ENCODE data around the gene ZBTB7C.

Gene ZBTB7C

DNA sequence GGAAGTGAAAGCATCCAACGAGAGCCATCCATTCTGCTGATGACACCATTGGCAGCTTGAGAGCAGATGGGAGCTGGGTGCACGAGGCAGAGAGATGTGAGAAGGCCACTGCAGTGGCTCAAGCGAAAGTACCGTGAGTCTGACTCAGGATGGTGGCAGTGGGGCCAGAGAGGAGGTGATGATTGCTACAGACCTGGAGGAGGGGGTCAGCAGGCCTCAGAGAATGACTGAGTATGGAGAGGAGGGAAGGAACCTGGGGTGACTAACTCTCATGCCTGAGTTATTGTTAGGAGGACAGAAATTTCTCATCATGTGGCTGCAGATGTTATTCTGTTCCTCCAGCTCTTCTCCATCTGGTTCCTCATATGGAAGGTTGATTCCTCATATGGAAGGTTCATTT, 8.8 kb upstream of the ZBTB7C start:
- no peak for DNase-seq

- DNase-seq: no peak
Measured at GRCh38 chr18:48413342-48413741, 4.2 kb upstream of the ZBTB7C start.

DNA sequence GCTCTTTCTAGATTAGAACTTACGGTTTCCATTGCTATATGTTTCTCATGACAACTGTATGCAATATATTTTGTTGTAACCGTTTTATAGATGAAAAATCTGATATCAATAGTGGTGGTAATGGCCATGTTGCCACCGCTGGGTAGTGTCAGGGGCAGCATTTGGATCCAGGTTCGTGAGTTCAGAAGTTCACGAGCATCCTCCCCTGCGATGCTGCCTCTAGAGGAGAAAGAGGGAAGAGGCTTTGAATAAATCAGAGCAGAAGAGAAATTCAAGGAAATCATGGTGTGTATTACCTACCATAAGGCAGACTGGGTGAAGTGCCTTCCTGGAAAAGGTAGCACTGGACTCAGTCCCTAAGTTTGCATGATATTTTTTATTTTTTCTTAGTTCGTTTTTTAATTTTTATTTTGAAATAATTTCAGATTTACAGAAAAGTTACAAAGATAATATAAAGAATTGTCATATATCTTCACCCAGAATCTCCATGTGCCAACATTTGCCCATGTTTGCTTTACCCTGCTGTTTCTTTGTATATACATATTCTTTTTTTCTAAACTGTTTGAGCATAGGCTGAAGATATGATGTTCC, 3.3 kb upstream of the ZBTB7C start:
- DNase-seq: no peak

DNA sequence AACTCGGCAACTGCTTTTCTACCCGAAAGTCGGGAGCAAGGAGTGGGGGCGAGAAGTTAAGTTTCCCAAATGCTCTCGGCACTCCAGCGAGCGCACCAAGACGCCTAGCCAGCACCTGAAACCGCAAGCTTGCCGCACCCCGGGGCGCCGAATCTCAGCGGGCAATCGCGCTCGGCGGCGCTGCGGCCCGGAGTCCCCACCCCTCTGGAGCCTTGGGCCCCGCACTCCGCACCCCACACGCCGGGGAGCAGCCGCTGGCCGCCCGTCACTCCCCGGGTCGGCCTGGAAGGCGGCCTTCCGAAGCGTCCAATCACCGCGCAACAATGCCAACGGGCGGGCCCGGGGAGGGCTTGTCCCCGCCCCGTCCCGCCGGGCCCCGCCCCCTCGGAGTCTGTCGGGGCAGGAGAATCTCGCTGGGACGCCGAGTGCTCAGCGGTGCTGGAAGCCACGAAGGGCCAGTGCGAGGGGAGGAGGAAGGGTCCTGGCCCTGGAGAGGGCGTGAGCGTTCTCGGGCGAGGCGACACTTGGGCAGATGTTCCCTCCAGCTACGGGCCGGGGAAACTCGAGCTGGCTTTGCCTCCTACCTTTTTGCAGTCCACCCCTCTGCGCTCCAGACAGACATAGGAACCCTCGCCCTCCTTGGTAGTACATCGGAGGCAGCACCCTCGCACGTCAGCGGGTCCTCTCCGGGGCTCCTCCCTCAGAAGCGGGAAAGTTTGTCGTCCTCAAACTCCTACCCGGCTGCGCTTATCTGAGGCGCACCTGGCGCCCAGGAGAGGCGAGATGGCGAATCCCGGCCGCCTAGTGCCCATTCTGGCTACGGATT, 1.1 kb upstream of the ZBTB7C start:
- DNase-seq: peak; percentile 41

DNA sequence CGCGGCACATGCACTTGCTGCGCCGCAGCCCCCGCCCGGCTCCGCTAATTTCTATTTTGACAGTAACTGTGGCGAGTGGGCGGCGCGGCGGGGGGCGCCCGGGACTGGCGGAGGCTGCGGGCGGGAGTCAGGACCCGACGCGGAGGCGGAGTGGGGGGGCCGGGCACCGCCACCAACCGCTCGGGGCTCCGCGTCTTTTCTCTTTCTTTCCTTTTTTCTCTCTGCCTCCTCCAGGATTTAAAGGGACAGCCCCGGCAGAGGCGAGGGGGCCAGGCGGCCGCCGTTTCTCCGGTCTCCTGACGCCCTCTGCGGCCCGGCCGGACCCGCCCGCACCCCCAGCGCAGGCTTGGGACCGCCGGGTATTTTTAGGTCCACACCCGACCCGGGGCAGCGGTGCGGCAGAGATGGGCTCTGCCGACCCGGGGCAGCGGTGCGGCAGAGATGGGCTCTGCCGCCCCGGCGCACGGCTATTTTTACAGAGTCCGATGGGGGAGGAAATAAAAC, 460 bp upstream of the ZBTB7C start:
- no peak for DNase-seq

GRCh38 chr18:48408111-48408726, 964 bp downstream of the ZBTB7C start:
- no peak for DNase-seq

- DNase-seq: no peak
Measured at GRCh38 chr18:48407358-48407757, 1.8 kb downstream of the ZBTB7C start.

- DNase-seq: no peak
Measured at GRCh38 chr18:48405978-48406377, 3.2 kb downstream of the ZBTB7C start.

DNA sequence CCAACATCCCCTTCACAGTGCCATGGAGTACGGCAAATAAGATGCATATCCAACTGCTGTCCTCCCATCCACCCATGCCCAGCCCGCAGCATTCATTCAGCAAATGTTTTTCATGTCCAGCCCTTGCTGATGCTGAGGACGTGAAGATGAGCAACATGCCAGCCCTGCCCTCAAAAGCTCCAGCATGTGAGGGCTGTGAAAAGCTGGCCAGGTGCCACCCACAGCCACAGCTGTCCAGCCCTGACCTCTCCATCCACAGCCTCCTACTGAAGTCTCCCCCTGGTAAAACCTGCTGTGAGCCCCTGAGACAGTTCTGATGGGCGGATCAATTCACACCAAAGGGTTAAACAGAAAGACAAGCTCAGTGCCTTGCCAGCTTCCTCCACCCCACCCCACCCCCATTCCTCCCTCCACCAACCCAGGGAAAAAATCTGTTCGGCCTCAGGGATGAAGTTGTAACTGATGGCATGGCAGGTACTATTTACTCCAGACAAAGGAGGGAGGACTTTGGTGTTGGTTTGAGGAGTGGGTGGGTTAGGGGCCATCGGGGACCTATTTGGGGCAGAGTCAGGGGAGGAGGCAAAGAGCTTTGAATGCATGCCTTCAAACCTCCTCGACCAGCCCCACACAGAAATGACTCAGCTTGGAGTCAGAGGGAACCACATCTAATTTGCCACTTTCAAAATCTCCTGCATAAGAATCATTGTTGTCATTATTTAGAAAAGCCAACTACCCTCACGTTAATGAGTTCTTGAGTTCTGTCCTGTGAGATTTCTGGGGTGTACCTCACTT, 4.3 kb downstream of the ZBTB7C start:
- DNase-seq: no peak

DNA sequence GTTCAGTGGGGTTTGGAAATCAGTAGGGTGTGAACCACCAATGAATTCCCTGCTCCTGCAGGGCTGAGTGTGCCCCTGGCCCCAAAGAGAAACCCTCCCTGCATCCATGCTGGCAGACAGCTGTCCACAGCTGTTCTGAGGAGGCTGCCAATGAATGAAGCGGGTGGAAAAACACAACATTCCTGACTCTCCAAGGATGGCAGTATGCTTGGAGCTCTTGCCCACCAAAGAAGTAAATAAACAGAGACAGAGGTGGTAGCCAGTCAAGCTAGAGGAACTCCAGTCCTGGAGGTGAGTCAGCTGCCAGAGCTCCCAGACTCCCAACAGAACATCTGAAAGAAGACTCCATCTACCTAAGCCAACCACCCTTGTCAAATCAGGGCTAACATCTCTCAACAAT, 6.2 kb downstream of the ZBTB7C start:
- DNase-seq: no peak

DNA sequence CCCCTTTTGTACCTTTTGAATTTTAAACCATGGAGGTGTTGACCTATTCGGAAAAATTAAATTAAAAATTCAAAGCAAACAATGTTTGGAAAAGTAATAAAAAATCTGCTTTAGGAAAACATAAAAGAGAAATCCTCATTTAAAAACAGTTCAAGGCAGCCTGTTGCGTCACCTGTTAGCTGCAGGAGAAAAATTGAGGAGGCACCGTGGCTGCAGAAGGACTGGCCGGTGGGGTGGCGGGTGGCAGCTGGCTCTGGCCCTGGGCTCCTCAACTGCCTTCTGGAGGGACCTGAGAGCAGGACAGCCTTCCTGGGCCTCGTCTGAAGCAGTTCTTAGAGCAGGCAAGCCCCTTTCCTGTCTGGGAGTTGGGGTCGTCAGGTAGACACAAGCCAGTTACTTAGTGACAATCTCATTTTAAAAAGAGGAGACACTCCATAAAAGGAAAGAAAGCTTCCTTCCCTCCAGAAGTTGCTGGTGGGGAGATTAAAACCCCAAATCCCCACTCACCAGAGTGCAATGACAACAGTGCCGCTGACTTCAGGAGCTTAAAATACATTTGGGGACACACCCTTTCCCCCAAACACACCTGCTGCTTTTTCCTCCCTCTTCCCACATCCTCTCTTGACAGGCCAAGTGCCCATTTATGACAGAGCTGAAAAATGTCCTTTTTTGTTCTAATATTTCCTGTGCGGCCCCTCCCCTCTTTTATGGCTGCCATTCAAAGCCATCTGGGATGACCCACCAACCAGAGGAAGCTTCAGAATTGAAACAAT, 9.7 kb downstream of the ZBTB7C start:
- DNase-seq: no peak

- DNase-seq: no peak
Measured at GRCh38 chr18:48398074-48398473, 11.1 kb downstream of the ZBTB7C start.

DNA sequence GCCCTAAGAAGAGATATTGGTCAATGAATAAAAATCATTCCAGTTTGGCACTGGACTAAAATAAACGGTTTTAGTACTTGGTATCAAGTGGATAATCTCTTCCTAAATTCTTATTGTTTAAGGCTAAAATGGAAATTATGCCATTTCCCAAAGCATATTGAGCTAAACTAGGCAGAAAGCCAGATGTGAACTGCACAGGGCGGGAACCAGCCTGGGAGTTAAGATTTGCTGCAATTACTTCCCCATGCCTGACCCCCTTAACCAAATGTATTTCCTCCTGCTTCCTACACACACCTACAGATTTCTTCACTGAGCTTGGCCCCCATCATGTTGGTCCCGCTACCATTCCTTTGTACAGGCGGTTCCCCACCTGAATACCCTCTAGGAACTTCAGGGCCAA, 12.2 kb downstream of the ZBTB7C start:
- DNase-seq: no peak

DNA sequence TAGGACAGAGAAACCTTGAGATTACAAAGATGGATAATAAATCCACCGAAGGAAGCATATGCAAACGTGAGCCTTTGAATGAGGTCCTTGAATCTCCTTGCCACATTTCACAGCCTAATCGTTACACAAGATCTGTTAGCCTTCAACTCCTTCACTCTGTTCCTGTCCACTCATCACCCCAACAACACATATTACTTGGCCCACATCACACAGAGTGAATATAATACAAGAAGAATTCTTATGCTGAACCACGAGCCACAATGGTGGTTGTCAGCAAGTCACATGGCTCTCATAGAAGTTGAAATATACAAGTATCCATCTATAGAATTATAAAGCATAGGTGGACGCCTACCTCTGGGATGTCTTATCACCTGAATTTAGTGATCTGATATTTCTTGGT, 12.6 kb downstream of the ZBTB7C start:
- DNase-seq: no peak

GRCh38 chr18:48395646-48396045, 13.5 kb downstream of the ZBTB7C start:
- DNase-seq: no peak

GRCh38 chr18:48394176-48394575, 15.0 kb downstream of the ZBTB7C start:
- no peak for DNase-seq

- no peak for DNase-seq
Measured at GRCh38 chr18:48393776-48394175, 15.4 kb downstream of the ZBTB7C start.

DNA sequence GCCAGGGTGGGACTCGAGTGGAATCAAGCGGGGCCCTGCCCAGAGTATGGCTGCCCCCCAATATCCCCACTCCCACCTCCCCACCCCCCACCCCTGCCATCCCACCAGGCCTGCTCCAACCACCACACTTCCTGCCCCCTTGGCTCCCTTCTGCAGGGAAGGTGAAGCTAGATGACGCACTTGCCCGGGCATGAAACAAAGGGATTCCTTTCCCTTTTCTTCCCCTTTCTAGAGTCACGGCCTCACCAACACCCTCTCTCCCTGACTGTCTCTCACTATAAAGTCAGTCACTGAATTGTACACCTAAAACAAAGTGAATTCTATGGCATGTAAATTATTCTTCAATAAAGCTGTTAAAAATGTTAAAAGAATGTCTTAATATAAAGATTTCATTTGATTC, 16.0 kb downstream of the ZBTB7C start:
- no peak for DNase-seq

DNA sequence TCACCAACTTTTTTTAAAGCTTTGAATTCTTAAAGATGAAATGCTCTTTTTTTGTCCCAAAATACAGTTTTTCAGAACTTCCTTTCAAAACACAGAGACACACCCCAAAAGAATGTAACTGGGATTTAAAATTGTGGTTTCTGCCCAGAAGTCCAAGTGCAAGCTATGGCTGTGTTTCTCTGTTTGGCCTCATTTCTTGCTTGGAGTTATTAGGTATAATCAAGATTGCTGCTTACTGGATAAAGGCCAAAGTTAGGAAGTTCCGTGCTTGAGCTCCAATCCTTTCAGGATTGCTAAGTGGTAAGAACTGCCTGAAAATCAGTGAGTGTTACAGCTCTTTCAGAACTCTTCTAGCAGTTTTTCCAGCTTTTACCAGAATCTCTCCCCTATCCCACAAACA, 16.9 kb downstream of the ZBTB7C start:
- no peak for DNase-seq

GRCh38 chr18:48391868-48392267, 17.3 kb downstream of the ZBTB7C start:
- DNase-seq: no peak

GRCh38 chr18:48390641-48391040, 18.5 kb downstream of the ZBTB7C start:
- no peak for DNase-seq

GRCh38 chr18:48388478-48388877, 20.7 kb downstream of the ZBTB7C start:
- DNase-seq: no peak

DNA sequence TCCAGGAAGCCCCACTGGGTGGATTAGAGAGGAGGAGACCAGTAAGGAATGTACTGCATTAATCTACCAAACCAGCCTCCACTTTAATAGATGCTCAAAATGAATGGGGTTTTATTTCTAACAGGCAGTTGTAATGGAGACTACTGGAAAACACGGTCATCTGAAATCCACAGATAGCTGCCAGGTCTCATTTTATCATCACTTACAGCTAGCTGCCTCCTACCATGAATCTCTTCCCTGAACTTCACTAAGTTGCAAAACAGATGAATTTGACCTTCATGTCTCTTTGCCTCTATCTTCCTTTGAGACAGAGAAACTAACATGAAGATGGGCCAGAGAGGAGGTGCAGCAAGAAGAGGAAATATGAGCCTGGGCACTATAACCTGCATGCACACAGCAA, 21.9 kb downstream of the ZBTB7C start:
- DNase-seq: no peak

All from activated CD8-positive, alpha-beta memory T cell treated with anti-CD3 and anti-CD28 coated beads, Interleukin-2, amount 50 U/mL, for 4 hours (primary cell).